Endothelial cell (in vitro differentiated cells): ENCODE measurements around the gene RFPL3. TPM values are rescaled to one million over a fixed set of nuclear protein-coding genes. Genes with fewer than 3 reads are reported as not detected.

Source experiments
- DNase-seq: peaks from one replicate; pipeline ENCODE4 v3.0.0; 2021; ENCODE audit warnings: low spot score
- H3K27ac Mint-ChIP-seq: one replicate; pipeline ENCODE4 v1.8.0; 2021; ENCODE audit warnings: mixed read lengths, inconsistent platforms; ENCODE audit not compliant: unreplicated experiment
- H3K27me3 Mint-ChIP-seq: one replicate; pipeline ENCODE4 v1.8.0; 2021; ENCODE audit warnings: mild to moderate bottlenecking, moderate library complexity, mixed read lengths, inconsistent platforms; ENCODE audit not compliant: unreplicated experiment
- H3K36me3 Mint-ChIP-seq: one replicate; pipeline ENCODE4 v1.8.0; 2021; ENCODE audit warnings: mild to moderate bottlenecking, low read depth, mixed read lengths, inconsistent platforms; ENCODE audit not compliant: unreplicated experiment
- H3K4me1 Mint-ChIP-seq: one replicate; pipeline ENCODE4 v1.8.0; 2021; ENCODE audit warnings: mild to moderate bottlenecking, mixed read lengths, inconsistent platforms; ENCODE audit not compliant: unreplicated experiment
- H3K4me3 Mint-ChIP-seq: one replicate; pipeline ENCODE4 v1.8.0; 2021; ENCODE audit warnings: mild to moderate bottlenecking, mixed read lengths, inconsistent platforms; ENCODE audit not compliant: unreplicated experiment
- H3K9me3 Mint-ChIP-seq: one replicate; pipeline ENCODE4 v1.8.0; 2021; ENCODE audit warnings: mixed read lengths, inconsistent platforms; ENCODE audit not compliant: unreplicated experiment
- total RNA-seq: library from RNA; stranded (reverse); fragmentation: NEBNext Ultra II Directional; extraction: Animal tissue kit (Norgen Biotek cat#: 25700); gene quantifications from one replicate; pipeline ENCODE4 v1.2.1, GENCODE V29; 2021; ENCODE audit not compliant: unreplicated experiment
- TF ChIP-seq, protein P1 (sequence below): fragments of 200-600 bp; sonication (generic); IDR thresholded peaks from one replicate; pipeline ENCODE4 v1.5.0; 2021; ENCODE audit warnings: antibody characterized with exemption; ENCODE audit not compliant: unreplicated experiment

The RFPL3 gene
- total RNA-seq, 1 donor from 2014 or later = not detected

DNA sequence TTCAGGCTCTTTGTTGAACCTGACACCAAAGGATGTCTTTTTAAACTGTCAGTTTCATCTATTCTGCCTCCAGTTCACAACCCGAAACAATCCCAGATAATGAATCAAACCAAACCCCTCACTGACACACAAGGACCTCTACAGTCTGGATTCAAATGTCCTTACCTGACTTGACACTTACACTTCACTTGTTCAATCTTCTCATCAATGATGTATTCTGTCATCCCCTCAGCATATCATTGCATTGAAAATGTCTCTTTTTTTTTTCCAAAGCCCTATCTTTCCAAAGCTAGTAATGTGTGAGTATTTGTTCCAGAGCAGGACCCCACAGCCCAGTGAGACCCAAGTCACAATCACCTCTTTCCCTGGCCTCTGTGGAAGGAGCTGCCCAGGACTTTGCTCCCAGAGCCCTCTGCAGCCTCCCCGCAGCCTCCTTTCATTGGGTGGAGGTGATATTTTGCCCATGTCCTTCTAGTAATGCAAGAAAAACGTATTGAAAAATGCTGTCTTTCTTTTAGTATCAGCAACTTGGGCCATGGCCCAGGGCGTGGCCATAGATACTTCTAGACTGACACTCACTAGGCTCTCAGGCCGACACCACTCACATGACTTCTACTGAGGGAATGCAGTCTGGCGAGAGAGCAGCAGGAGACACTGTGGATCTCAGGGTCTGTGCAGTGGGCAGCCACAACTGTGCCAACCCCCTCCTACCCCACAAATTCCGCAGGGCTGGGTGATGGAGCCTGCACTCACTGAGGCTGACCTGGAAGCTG, 18.2 kb downstream of the RFPL3 start:
- Mint-ChIP-seq H3K27me3 (peaks cover 5% of the 10 kb centered on the region), H3K4me3 (no peak overlapping the region), H3K9me3 (no peaks in the 10 kb centered on the region), H3K36me3 (no peaks in the 10 kb centered on the region), H3K4me1 (no peaks in the 10 kb centered on the region), H3K27ac (no peak overlapping the region)
- TF ChIP-seq, protein P1, sequence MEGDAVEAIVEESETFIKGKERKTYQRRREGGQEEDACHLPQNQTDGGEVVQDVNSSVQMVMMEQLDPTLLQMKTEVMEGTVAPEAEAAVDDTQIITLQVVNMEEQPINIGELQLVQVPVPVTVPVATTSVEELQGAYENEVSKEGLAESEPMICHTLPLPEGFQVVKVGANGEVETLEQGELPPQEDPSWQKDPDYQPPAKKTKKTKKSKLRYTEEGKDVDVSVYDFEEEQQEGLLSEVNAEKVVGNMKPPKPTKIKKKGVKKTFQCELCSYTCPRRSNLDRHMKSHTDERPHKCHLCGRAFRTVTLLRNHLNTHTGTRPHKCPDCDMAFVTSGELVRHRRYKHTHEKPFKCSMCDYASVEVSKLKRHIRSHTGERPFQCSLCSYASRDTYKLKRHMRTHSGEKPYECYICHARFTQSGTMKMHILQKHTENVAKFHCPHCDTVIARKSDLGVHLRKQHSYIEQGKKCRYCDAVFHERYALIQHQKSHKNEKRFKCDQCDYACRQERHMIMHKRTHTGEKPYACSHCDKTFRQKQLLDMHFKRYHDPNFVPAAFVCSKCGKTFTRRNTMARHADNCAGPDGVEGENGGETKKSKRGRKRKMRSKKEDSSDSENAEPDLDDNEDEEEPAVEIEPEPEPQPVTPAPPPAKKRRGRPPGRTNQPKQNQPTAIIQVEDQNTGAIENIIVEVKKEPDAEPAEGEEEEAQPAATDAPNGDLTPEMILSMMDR = no peak
- no peak for DNase-seq

DNA sequence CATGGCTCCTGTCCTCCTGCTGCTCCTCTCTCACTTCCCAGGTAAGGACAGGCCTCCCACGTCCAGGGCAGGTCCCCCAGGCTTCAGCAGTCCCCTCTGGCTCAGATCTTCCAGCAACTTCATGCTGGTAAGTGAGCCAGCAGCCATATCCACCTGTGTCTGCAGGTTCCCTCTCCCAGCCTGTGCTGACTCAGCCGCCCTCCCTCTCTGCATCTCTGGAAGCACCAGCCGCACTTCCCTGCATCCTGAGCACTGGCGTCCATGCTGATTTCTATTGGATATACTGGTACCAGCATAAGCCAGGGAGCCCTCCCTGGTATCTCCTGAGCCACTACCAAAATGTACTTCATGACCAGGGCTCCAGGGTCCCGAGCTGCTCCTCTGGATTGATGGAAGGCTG, 19.0 kb downstream of the RFPL3 start:
- H3K4me1 Mint-ChIP-seq = no peaks in the 10 kb centered on the region
- H3K27me3 Mint-ChIP-seq = peaks cover 5% of the 10 kb centered on the region
- H3K9me3 Mint-ChIP-seq = no peaks in the 10 kb centered on the region
- DNase-seq = no peak
- H3K36me3 Mint-ChIP-seq = no peaks in the 10 kb centered on the region
- no peak overlapping the region for H3K27ac Mint-ChIP-seq
- TF ChIP-seq, protein P1 = no peak
- H3K4me3 Mint-ChIP-seq = no peak overlapping the region

DNA sequence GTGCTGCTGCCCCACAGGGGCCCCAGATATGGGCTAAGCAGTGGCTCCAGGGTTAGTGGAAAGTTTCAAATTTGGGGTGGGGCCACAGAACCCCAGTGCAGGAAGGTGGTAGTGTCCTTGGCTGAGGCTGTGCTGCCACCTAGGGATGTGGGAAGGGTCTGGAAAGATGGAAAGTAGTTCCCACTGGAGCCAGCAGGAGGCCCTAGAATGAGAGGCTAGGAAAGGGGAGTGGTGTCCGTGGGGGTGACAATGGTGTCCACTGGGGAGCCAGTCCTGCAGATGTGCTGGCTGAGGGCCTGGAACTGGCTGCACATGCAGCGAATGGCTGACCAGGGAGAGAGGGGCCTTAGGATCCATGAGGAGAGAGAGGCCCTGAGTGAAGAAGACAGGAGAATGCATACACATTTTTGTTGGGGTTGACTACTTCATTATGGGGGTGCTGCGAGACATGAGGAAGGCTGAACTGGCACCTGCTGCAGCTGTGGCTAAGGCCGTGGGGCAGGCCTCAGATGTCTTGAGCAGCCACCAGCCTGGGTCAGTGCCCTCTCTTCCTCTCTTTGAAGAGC, 21.1 kb downstream of the RFPL3 start:
- H3K27me3 Mint-ChIP-seq = peaks cover 5% of the 10 kb centered on the region
- TF ChIP-seq, protein P1 = peak; percentile 76
- no peaks in the 10 kb centered on the region for H3K36me3 Mint-ChIP-seq
- no peak overlapping the region for H3K27ac Mint-ChIP-seq
- no peaks in the 10 kb centered on the region for H3K4me1 Mint-ChIP-seq
- no peak overlapping the region for H3K4me3 Mint-ChIP-seq
- DNase-seq = peak; percentile 80
- H3K9me3 Mint-ChIP-seq = no peaks in the 10 kb centered on the region

DNA sequence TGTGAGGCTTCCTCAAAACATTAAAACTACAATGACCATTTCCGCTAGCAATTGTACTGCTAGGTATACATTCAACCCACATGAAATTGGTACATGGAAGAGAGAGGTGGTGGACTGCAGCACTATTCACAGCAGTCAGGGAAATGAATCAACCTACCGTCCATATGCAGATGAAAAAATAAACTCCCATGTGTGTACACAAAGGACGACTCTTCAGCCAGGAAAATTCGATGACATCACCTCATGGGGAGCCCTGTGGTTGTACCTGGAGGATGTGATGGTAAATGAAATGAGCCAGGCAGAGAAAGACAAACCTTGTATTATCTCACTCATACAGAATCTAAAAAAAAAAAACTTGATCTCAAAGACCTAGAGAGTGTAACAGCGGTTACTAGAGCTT, 23.3 kb downstream of the RFPL3 start:
- TF ChIP-seq, protein P1 = no peak
- Mint-ChIP-seq H3K36me3 (no peaks in the 10 kb centered on the region), H3K27ac (no peak overlapping the region), H3K27me3 (peaks cover 4% of the 10 kb centered on the region), H3K9me3 (no peaks in the 10 kb centered on the region), H3K4me1 (no peaks in the 10 kb centered on the region), H3K4me3 (no peak overlapping the region)
- DNase-seq = no peak

DNA sequence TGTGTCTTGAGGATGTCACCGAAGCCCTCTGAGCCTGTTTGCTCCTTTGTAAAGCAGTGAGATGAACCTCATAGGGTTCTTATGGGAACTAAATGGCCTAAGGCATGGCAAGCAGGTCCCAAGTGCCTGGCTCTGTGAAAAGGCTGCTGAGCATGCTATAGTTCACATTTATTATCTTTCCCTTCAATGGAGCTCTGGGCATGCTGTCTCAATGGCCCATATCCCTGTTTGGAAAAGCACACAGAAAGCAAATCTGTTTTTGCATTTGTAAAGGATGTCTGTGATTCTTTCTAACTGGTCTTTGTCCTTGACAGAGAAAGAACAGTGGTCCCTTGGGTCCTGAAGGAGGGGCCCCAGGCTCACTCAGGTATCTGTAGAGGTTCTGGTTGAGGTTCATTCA, 28.0 kb downstream of the RFPL3 start:
- no peak for DNase-seq
- Mint-ChIP-seq H3K27me3 (peaks cover 4% of the 10 kb centered on the region), H3K36me3 (peaks cover 24% of the 10 kb centered on the region), H3K27ac (no peak overlapping the region), H3K4me1 (no peaks in the 10 kb centered on the region), H3K4me3 (no peak overlapping the region), H3K9me3 (no peaks in the 10 kb centered on the region)
- TF ChIP-seq, protein P1 = no peak
